CD14-positive monocyte (primary cell): Measurements from ENCODE around the gene CX3CR1. TPM values are rescaled to one million over a fixed set of nuclear protein-coding genes. Genes with fewer than 3 reads are reported as not detected.
"Not testable (repeated sequence)": the region's sequence is repeated elsewhere in the genome, so short reads cannot be mapped to it uniquely, and the experiment has no call there.

Experiments used
- DNase-seq, 3 donors: peaks; one replicate each; pipeline ENCODE4 v3.0.0-alpha.2; 2011 to 2022
- H2AFZ ChIP-seq: 2 replicates; pipeline ENCODE4 v1.6.0; 2012; ENCODE audit warnings: mild to moderate bottlenecking, low read depth, low read length, inconsistent platforms; ENCODE audit not compliant: insufficient read depth, poor library complexity, severe bottlenecking
- H3K27ac ChIP-seq, 2 donors: 1 replicate in 1 of 2; 2 replicates in 1 of 2; pipeline ENCODE4 v1.5.1; 2012 to 2013; ENCODE audit warnings: low read length in 2 of 2, control low read depth in 1 of 2, inconsistent platforms in 1 of 2, low read depth in 1 of 2, mild to moderate bottlenecking in 1 of 2
- H3K27me3 ChIP-seq, 2 donors: one replicate each; pipeline versions ENCODE4 v1.6.0 to v1.6.1; 2011 to 2013; ENCODE audit warnings: low read length in 2 of 2; ENCODE audit not compliant: control insufficient read depth in 2 of 2, insufficient read depth in 2 of 2
- H3K36me3 ChIP-seq, 2 donors: replicated peaks in 1 of 2; 1 replicate in 1 of 2; 2 replicates in 1 of 2; pipeline versions ENCODE4 v1.5.1 to v1.6.1; 2012 to 2013; ENCODE audit warnings: low read length in 2 of 2, control low read depth in 1 of 2, inconsistent platforms in 1 of 2, mild to moderate bottlenecking in 1 of 2; ENCODE audit not compliant: insufficient read depth in 2 of 2, control insufficient read depth in 1 of 2
- H3K4me1 ChIP-seq, 2 donors: 1 replicate in 1 of 2; 2 replicates in 1 of 2; pipeline versions ENCODE4 v1.5.1 to v1.6.1; 2012 to 2013; ENCODE audit warnings: low read length in 2 of 2, control low read depth in 1 of 2, inconsistent platforms in 1 of 2, mild to moderate bottlenecking in 1 of 2, moderate library complexity in 1 of 2; ENCODE audit not compliant: insufficient read depth in 2 of 2, control insufficient read depth in 1 of 2
- H3K4me2 ChIP-seq: replicated peaks from 2 replicates; pipeline ENCODE3; 2012; ENCODE audit warnings: low read length, moderate library complexity, mild to moderate bottlenecking; ENCODE audit not compliant: poor library complexity, severe bottlenecking; ENCODE audit errors: extremely low read depth
- H3K4me3 ChIP-seq, 3 experiments: fragments of 200-600 bp in 1 of 3; sonication (generic) in 1 of 3; replicated peaks in 1 of 3; 1 replicate in 2 of 3; 2 replicates in 1 of 3; pipeline ENCODE4 v1.5.1; 2011 to 2013; ENCODE audit warnings: low read length in 3 of 3, mild to moderate bottlenecking in 3 of 3, control low read depth in 2 of 3, low read depth in 2 of 3, inconsistent platforms in 1 of 3, moderate library complexity in 1 of 3
- H3K79me2 ChIP-seq: 2 replicates; pipeline ENCODE4 v1.6.0; 2012; ENCODE audit warnings: mild to moderate bottlenecking, control low read depth, inconsistent platforms, low read length, moderate library complexity; ENCODE audit not compliant: insufficient read depth
- H3K9ac ChIP-seq: 2 replicates; pipeline ENCODE4 v1.6.0; 2017; ENCODE audit warnings: low read length, mild to moderate bottlenecking; ENCODE audit not compliant: insufficient read depth, poor library complexity, severe bottlenecking
- H3K9me3 ChIP-seq, 2 donors: replicated peaks in 1 of 2; 1 replicate in 1 of 2; 2 replicates in 1 of 2; pipeline versions ENCODE4 v1.5.1 to v1.6.1; 2012 to 2013; ENCODE audit warnings: low read length in 2 of 2, control low read depth in 1 of 2; ENCODE audit not compliant: control insufficient read depth in 1 of 2, insufficient read depth in 1 of 2
- H4K20me1 ChIP-seq: 2 replicates; pipeline ENCODE4 v1.6.0; 2012; ENCODE audit warnings: mild to moderate bottlenecking, low read length, control low read depth, moderate library complexity; ENCODE audit not compliant: insufficient read depth
- H3K27ac Mint-ChIP-seq, 7 donors: one replicate each; pipeline ENCODE4 v1.8.0; 2020; ENCODE audit warnings: mild to moderate bottlenecking in 7 of 7, mixed read lengths in 7 of 7, moderate library complexity in 6 of 7, inconsistent platforms in 2 of 7
- H3K27me3 Mint-ChIP-seq, 3 donors: one replicate each; pipeline ENCODE4 v1.8.0; 2021 to 2022; ENCODE audit warnings: low read depth in 3 of 3, mild to moderate bottlenecking in 3 of 3, mixed read lengths in 3 of 3, moderate library complexity in 3 of 3, inconsistent platforms in 1 of 3
- H3K36me3 Mint-ChIP-seq, 2 donors: one replicate each; pipeline ENCODE4 v1.8.0; 2020; ENCODE audit warnings: mixed read lengths in 2 of 2, inconsistent platforms in 1 of 2, mild to moderate bottlenecking in 1 of 2
- H3K4me1 Mint-ChIP-seq: one replicate; pipeline ENCODE4 v1.8.0; 2020; ENCODE audit warnings: mild to moderate bottlenecking, mixed read lengths
- H3K4me3 Mint-ChIP-seq, 2 donors: one replicate each; pipeline ENCODE4 v1.8.0; 2020; ENCODE audit warnings: mild to moderate bottlenecking in 2 of 2, mixed read lengths in 2 of 2, moderate library complexity in 1 of 2
- H3K9me3 Mint-ChIP-seq, 7 donors: one replicate each; pipeline ENCODE4 v1.8.0; 2020 to 2022; ENCODE audit warnings: mixed read lengths in 7 of 7, mild to moderate bottlenecking in 6 of 7, moderate library complexity in 6 of 7, inconsistent platforms in 2 of 7
- CTCF ChIP-seq: fragments of 200-600 bp; IDR thresholded peaks from one replicate; pipeline ENCODE4 v1.8.0; 2022; ENCODE audit warnings: antibody characterized with exemption, mild to moderate bottlenecking
- WGBS: methylation state at CpG from one replicate; pipeline ENCODE4 v1.1.5; 2013; ENCODE audit warnings: missing lambda C conversion rate; ENCODE audit not compliant: insufficient coverage; 5-methylcytosine and 5-hydroxymethylcytosine counted together
- intact Hi-C, 2 donors: fragments of 100-400 bp; cut with micrococcal nuclease; formaldehyde crosslinking; loops; one replicate each; pipeline versions ENCODE4 v1.15.0 to v1.15.1; 2023
- polyA plus RNA-seq, 3 donors: library from polyadenylated mRNA; depleted of rRNA in 1 of 3; unstranded in 2 of 3; stranded (reverse) in 1 of 3; fragments of 300-500 nt in 2 of 3; fragments of >200 nt in 1 of 3; fragmentation: Illumina TruSeq in 2 of 3; gene quantifications; 1 replicate in 2 of 3; 2 replicates in 1 of 3; pipeline ENCODE4 v1.2.3, GENCODE V29; 2012 to 2021

CX3CR1 gene
- polyA plus RNA-seq, 3 donors = 25.9 to 405 (median 184) TPM

GRCh38 chr3:39321574-39321983 lies 41.7 kb upstream of the CX3CR1 start:
- H3K4me3 ChIP-seq, H3K27me3 Mint-ChIP-seq, H3K9ac ChIP-seq, H3K4me1 Mint-ChIP-seq, H3K9me3 Mint-ChIP-seq, H3K9me3 ChIP-seq, H2AFZ ChIP-seq, H3K4me2 ChIP-seq, H3K4me3 Mint-ChIP-seq, H3K27ac Mint-ChIP-seq, DNase-seq, H3K27ac ChIP-seq, H3K4me1 ChIP-seq, H3K36me3 Mint-ChIP-seq, intact Hi-C loops, H3K27me3 ChIP-seq, H4K20me1 ChIP-seq, H3K36me3 ChIP-seq, H3K79me2 ChIP-seq: not testable (repeated sequence)
- WGBS = 100% methylated on average over 1 of the region's 2 CpGs

GRCh38 chr3:39319249-39319648 lies 39.4 kb upstream of the CX3CR1 start:
- H3K4me2 ChIP-seq = no peak overlapping the region
- Mint-ChIP-seq H3K27me3 (peaks cover 2 to 3% (median 2%) of the 10 kb centered on the region in 3 donors), H3K36me3 (no peaks in the 10 kb centered on the region), H3K4me1 (peaks cover 7% of the 10 kb centered on the region), H3K9me3 (peaks cover 5 to 18% (median 10%) of the 10 kb centered on the region in 7 donors), H3K4me3 (no peak overlapping the region), H3K27ac (no peak overlapping the region)
- H4K20me1 ChIP-seq = no peaks in the 10 kb centered on the region
- no peak for TF ChIP-seq CTCF
- H3K4me3 ChIP-seq = no peak overlapping the region
- H2AFZ ChIP-seq = no peak overlapping the region
- H3K36me3 ChIP-seq = no peaks in the 10 kb centered on the region
- H3K9me3 ChIP-seq = peaks cover 0 to 7% of the 10 kb centered on the region in 2 donors
- H3K4me1 ChIP-seq = no peaks in the 10 kb centered on the region
- H3K27ac ChIP-seq = no peak overlapping the region
- no peaks in the 10 kb centered on the region for H3K27me3 ChIP-seq
- DNase-seq = no peak
- H3K79me2 ChIP-seq = no peaks in the 10 kb centered on the region
- intact Hi-C loops = no loop called here
- H3K9ac ChIP-seq = no peak overlapping the region
